Activated T-cell treated with anti-CD3 and anti-CD28 coated beads, Interleukin-2, amount 50 U/mL, for 72 hours (primary cell): ENCODE results near the gene TM9SF1. TPM values are rescaled to one million over a fixed set of nuclear protein-coding genes. Genes with fewer than 3 reads are reported as not detected.
A peak's percentile ranks its signal among the peaks of the same experiment; 100 is the strongest.

Experiments used
- ATAC-seq, 2 donors: fragments of 150-1000 bp; cut with Tn5 transposase; replicated peaks in 1 of 2; 2 replicates each; pipeline ENCODE4 v1.10.0; 2021; ENCODE audit warnings: moderate library complexity in 2 of 2, mild to moderate bottlenecking in 1 of 2
- DNase-seq, 2 donors: peaks; one replicate each; pipeline ENCODE4 v3.0.0; 2021 to 2022; ENCODE audit warnings: mixed read lengths in 1 of 2
- H3K27ac Mint-ChIP-seq: one replicate; pipeline ENCODE4 v1.8.0; 2022; ENCODE audit warnings: mild to moderate bottlenecking, moderate library complexity, mixed read lengths
- H3K27me3 Mint-ChIP-seq: one replicate; pipeline ENCODE4 v1.8.0; 2022; ENCODE audit warnings: low read depth, mixed read lengths
- H3K36me3 Mint-ChIP-seq, 2 donors: one replicate each; pipeline ENCODE4 v1.8.0; 2022; ENCODE audit warnings: mixed read lengths in 2 of 2, mild to moderate bottlenecking in 1 of 2; ENCODE audit not compliant: insufficient read depth in 2 of 2
- H3K4me1 Mint-ChIP-seq: one replicate; pipeline ENCODE4 v1.8.0; 2022; ENCODE audit warnings: low read depth, mixed read lengths
- H3K4me3 Mint-ChIP-seq, 2 donors: one replicate each; pipeline ENCODE4 v1.8.0; 2022; ENCODE audit warnings: mild to moderate bottlenecking in 2 of 2, mixed read lengths in 2 of 2, moderate library complexity in 2 of 2
- H3K9me3 Mint-ChIP-seq, 2 donors: one replicate each; pipeline ENCODE4 v1.8.0; 2022; ENCODE audit warnings: mixed read lengths in 2 of 2
- total RNA-seq, 2 donors: library from RNA; stranded (reverse); gene quantifications; one replicate each; pipeline ENCODE4 v1.2.3, GENCODE V29; 2022

Gene TM9SF1
- total RNA-seq, 2 donors from 2014 or later: 27.4 to 32.5 TPM

DNA sequence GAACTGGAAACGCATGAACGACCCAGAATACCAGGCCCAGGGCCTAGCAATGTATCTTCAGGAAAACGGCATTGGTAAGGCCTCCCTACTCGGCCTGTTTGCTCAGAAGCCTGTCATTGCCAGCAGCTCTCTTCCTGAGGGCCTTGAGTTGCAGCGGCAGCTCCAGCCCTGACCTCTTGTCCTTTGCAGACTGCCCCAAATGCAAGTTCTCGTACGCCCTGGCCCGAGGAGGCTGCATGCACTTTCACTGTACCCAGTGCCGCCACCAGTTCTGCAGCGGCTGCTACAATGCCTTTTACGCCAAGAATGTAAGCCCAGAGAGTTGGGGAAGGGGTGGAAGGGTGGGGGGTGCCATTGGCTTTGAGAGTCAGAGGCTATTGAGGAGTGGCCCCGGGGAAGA, 37.9 kb downstream of the TM9SF1 start:
- no peaks in the 10 kb centered on the region for H3K27me3 Mint-ChIP-seq
- H3K27ac Mint-ChIP-seq: no peak overlapping the region
- peaks cover 25% of the 10 kb centered on the region for H3K4me1 Mint-ChIP-seq
- no peak for DNase-seq
- H3K9me3 Mint-ChIP-seq: no peaks in the 10 kb centered on the region
- H3K36me3 Mint-ChIP-seq: peaks cover 18% of the 10 kb centered on the region in 2 donors
- ATAC-seq: no peak
- H3K4me3 Mint-ChIP-seq: no peak overlapping the region

GRCh38 chr14:24156840-24157239, 38.4 kb downstream of the TM9SF1 start:
- Mint-ChIP-seq H3K27ac (peak overlapping the region; percentile 7), H3K4me1 (peaks cover 20% of the 10 kb centered on the region), H3K9me3 (no peaks in the 10 kb centered on the region), H3K36me3 (peaks cover 14% of the 10 kb centered on the region in 2 donors), H3K4me3 (no peak overlapping the region), H3K27me3 (no peaks in the 10 kb centered on the region)
- ATAC-seq: no peak
- no peak for DNase-seq

- H3K4me3 Mint-ChIP-seq: no peak overlapping the region
- H3K27ac Mint-ChIP-seq: no peak overlapping the region
- DNase-seq (no peak), ATAC-seq (no peak)
- peaks cover 9% of the 10 kb centered on the region for H3K4me1 Mint-ChIP-seq
- no peaks in the 10 kb centered on the region for H3K9me3 Mint-ChIP-seq
- H3K36me3 Mint-ChIP-seq: peaks cover 17 to 19% of the 10 kb centered on the region in 2 donors
- no peaks in the 10 kb centered on the region for H3K27me3 Mint-ChIP-seq
Observed at GRCh38 chr14:24155100-24155499, 40.1 kb downstream of the TM9SF1 start.

GRCh38 chr14:24151404-24152080, 43.7 kb downstream of the TM9SF1 start:
- peaks cover 20 to 27% of the 10 kb centered on the region in 2 donors for H3K36me3 Mint-ChIP-seq
- H3K4me3 Mint-ChIP-seq: no peak overlapping the region
- H3K27me3 Mint-ChIP-seq: no peaks in the 10 kb centered on the region
- H3K9me3 Mint-ChIP-seq: no peaks in the 10 kb centered on the region
- H3K4me1 Mint-ChIP-seq: peaks cover 23% of the 10 kb centered on the region
- no peak for ATAC-seq
- peak overlapping the region; percentile 79 for H3K27ac Mint-ChIP-seq
- DNase-seq: no peak

DNA sequence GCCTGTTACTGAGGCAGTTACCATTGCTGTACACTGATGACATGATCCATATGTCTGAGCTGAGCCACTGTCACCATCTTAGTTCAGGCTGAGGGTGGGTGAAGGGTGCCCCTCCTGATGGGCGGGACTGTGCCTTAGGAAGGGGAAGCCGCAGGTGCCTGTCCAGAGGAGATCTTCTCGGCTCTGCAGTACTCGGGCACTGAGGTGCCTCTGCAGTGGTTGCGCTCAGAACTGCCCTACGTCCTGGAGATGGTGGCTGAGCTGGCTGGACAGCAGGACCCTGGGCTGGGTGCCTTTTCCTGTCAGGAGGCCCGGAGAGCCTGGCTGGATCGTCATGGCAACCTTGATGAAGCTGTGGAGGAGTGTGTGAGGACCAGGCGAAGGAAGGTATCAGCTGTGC, 44.2 kb downstream of the TM9SF1 start:
- H3K36me3 Mint-ChIP-seq: peaks cover 20 to 29% of the 10 kb centered on the region in 2 donors
- H3K4me3 Mint-ChIP-seq: no peak overlapping the region
- H3K9me3 Mint-ChIP-seq: no peaks in the 10 kb centered on the region
- H3K27me3 Mint-ChIP-seq: no peaks in the 10 kb centered on the region
- peaks cover 23% of the 10 kb centered on the region for H3K4me1 Mint-ChIP-seq
- DNase-seq (no peak), ATAC-seq (no peak)
- H3K27ac Mint-ChIP-seq: peak overlapping the region; percentile 40

GRCh38 chr14:24150567-24150966, 44.7 kb downstream of the TM9SF1 start:
- peaks cover 20 to 27% of the 10 kb centered on the region in 2 donors for H3K36me3 Mint-ChIP-seq
- peak overlapping the region; percentile 40 for H3K27ac Mint-ChIP-seq
- H3K27me3 Mint-ChIP-seq: no peaks in the 10 kb centered on the region
- no peak for DNase-seq
- peaks cover 26% of the 10 kb centered on the region for H3K4me1 Mint-ChIP-seq
- no peak overlapping the region for H3K4me3 Mint-ChIP-seq
- no peak for ATAC-seq
- H3K9me3 Mint-ChIP-seq: no peaks in the 10 kb centered on the region

- Mint-ChIP-seq H3K4me1 (peaks cover 29% of the 10 kb centered on the region), H3K4me3 (no peak overlapping the region), H3K9me3 (no peaks in the 10 kb centered on the region), H3K27ac (no peak overlapping the region), H3K27me3 (no peaks in the 10 kb centered on the region), H3K36me3 (peaks cover 20 to 23% of the 10 kb centered on the region in 2 donors)
- no peak for ATAC-seq
- no peak for DNase-seq
Observed at GRCh38 chr14:24150061-24150460, 45.2 kb downstream of the TM9SF1 start.

DNA sequence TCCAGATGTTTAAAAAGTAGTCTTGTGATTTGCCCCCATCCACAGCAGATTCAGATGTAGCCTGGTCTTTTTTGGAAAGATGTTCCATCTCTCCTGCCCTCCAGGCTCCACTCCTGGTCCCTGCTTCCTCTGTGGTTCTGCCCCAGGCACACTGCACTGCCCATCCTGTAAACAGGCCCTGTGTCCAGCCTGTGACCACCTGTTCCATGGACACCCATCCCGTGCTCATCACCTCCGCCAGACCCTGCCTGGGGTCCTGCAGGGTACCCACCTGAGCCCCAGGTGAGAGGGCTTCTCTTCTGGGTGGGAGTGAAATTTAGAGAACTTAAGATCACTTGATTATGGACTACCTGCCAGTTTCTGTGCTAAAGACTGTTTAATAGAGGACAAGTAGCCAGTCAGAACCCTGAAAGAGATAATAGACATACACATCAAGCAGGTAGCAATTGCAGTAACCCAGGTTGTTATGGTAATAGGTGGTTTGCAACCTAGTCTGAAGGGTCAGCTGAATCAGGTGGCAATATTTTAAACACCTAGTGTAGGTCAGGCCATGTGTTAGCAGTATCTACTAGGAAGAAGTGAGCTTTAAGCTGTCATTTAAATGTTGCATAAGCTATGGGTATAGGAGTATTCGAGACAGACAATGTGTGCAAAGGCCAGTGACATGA, 45.8 kb downstream of the TM9SF1 start:
- peak overlapping the region; percentile 84 for H3K27ac Mint-ChIP-seq

DNA sequence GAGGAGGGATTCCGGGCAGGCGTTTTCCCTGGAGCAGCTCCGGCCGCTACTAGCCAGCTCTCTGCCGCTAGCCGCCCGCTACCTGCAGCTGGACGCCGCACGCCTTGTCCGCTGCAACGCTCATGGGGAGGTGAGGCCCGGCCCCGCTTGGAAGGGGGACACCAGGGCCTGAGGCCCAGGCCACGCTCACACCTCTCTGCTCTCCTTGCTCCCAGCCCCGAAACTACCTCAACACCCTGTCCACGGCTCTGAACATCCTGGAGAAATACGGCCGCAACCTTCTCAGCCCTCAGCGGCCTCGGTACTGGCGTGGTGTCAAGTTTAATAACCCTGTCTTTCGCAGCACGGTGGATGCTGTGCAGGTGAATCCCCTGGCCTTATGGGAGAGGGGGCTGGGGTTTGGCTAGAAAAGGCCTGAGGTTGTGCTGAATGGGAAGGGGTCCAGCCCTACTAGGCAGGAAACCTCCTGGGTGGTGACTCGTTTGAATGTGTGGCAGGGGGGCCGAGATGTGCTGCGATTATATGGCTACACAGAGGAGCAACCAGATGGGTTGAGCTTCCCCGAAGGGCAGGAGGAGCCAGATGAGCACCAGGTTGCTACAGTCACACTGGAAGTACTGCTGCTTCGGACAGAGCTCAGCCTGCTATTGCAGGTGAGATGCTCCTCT, 47.3 kb downstream of the TM9SF1 start:
- H3K9me3 Mint-ChIP-seq: no peaks in the 10 kb centered on the region
- peaks cover 23 to 34% of the 10 kb centered on the region in 2 donors for H3K36me3 Mint-ChIP-seq
- no peaks in the 10 kb centered on the region for H3K27me3 Mint-ChIP-seq
- H3K4me1 Mint-ChIP-seq: peaks cover 51% of the 10 kb centered on the region
- peak overlapping the region; percentile 62 for H3K27ac Mint-ChIP-seq
- H3K4me3 Mint-ChIP-seq: peak overlapping the region; percentile 93 to 99
- no peak for DNase-seq
- ATAC-seq: no peak

More for the DNA sequence above, 45.8 kb downstream of the TM9SF1 start:
- DNase-seq (no peak), ATAC-seq (no peak)
- Mint-ChIP-seq H3K36me3 (peaks cover 17 to 26% of the 10 kb centered on the region in 2 donors), H3K9me3 (no peaks in the 10 kb centered on the region), H3K4me3 (peak overlapping the region; percentile 75 to 99), H3K4me1 (peaks cover 35% of the 10 kb centered on the region), H3K27me3 (no peaks in the 10 kb centered on the region)

DNA sequence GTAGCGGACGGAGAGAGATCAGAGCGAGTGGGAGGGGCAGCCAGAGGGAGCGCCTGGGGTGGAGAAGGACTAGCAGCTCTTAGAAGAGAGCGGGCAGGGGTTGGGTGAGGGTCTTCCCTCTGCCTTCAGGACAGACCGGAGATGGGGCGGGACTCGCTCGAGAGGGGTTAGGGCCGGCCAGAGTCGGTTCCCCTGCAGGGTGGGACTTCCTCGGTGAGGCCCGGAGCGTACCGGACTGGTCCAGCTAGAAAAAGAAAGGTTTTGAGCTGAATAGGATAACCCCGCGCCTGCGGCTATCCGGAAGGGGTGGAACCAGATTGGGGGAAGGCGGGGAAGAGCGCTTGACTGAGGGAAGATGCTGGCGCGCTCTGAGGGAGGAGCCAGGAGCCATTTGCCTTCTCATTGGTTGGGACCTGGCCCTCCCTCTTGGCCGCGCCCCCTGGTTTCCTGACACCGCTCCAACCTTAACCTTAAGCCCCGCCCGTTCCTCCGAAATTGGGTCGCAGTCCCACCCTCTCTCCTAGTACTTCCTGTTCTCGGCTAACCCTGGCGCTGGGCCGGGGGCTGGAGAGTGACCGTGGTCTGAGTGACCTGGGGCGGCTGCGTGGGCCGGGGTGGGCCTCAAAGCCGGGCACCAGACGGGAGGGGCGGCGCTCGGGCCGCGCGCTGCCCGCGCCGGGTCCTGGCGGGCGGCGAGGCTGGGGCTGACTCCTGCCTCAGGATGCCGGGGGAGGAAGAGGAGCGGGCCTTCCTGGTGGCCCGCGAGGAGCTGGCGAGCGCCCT, 48.1 kb downstream of the TM9SF1 start, which contains the start of gene RNF31:
TSS of gene RNF31 (plus strand) at position 521 of the 783 bp plus-strand sequence. CDS start at position 722, 201 bp downstream.
- ATAC-seq (peak; percentile 87 to 88), DNase-seq (peak; percentile 98 to 99)
- Mint-ChIP-seq H3K4me3 (peak within 1 kb of the TSS; percentile 93 to 99), H3K27me3 (no peaks in the 10 kb centered on the region), H3K36me3 (peaks cover 26 to 35% of the 10 kb centered on the region in 2 donors), H3K4me1 (peaks cover 58% of the 10 kb centered on the region), H3K9me3 (no peaks in the 10 kb centered on the region), H3K27ac (peak within 1 kb of the TSS; percentile 88)

GRCh38 chr14:24146453-24146977, 48.7 kb downstream of the TM9SF1 start, which contains the start of gene PSME2:
TSS of gene PSME2 (minus strand) at chr14:24146610. CDS start at chr14:24146581, 29 bp downstream.
- no peaks in the 10 kb centered on the region for H3K27me3 Mint-ChIP-seq
- no peaks in the 10 kb centered on the region for H3K9me3 Mint-ChIP-seq
- peak within 1 kb of the TSS; percentile 93 to 99 for H3K4me3 Mint-ChIP-seq
- H3K36me3 Mint-ChIP-seq: peaks cover 26 to 38% of the 10 kb centered on the region in 2 donors
- H3K4me1 Mint-ChIP-seq: peaks cover 63% of the 10 kb centered on the region
- ATAC-seq: peak; percentile 74
- H3K27ac Mint-ChIP-seq: peak within 1 kb of the TSS; percentile 88
- peak; percentile 92 to 96 for DNase-seq

DNA sequence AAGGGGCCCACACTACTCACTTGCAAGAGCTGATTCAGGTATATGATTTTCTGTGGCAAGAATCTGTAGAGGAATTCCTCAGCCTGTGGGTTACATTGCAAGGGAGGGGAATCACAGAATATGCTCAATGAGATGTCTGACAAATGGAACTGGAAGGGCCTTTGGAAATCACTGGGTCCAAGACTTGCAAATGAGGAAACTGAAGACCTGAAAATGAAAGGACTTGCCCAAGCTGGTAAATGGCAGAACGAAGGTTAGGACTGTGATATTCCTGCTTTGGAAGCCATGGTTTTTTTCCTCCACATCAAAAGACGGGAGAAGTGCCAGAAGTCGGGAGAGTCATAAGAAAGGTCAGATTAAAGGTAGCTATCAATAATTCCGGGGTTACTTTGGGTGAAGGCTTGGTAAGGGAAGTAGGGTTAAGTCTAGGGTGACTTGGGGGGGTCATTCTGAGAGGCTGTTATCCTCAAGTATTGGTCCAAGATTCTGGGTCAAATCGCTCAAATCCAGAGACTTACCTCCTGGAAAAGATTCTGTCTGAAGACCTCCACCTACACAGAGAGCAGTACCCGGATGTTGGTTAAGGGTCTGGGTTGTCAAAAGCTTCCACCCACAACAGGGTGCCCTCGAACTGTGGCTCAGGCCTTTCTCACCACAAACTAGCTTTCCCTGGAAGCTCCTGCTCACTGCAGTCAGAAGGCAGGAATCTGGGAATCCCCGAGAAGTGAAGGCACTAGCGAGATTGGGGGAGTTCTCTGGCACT, 49.4 kb downstream of the TM9SF1 start:
- H3K9me3 Mint-ChIP-seq: no peaks in the 10 kb centered on the region
- H3K4me3 Mint-ChIP-seq: peak overlapping the region; percentile 93 to 99
- peak in 1 of 2 donors; percentile 36 for DNase-seq

More for the DNA sequence above, 49.4 kb downstream of the TM9SF1 start:
- ATAC-seq: no peak
- Mint-ChIP-seq H3K4me1 (peaks cover 63% of the 10 kb centered on the region), H3K27me3 (no peaks in the 10 kb centered on the region), H3K27ac (peak overlapping the region; percentile 88), H3K36me3 (peaks cover 26 to 35% of the 10 kb centered on the region in 2 donors)
